Activated gamma-delta T cell treated with Interleukin-2 at 50 U/mL for 16 hours (primary cell): ENCODE measurements around the gene IFITM2.
A peak's percentile ranks its signal among the peaks of the same experiment; 100 is the strongest.
"Not testable (repeated sequence)": the region's sequence is repeated elsewhere in the genome, so short reads cannot be mapped to it uniquely, and the experiment has no call there.

ENCODE experiments used
- DNase-seq: peaks from one replicate; pipeline ENCODE4 v3.0.0-alpha.2; 2020

Gene IFITM2

DNA sequence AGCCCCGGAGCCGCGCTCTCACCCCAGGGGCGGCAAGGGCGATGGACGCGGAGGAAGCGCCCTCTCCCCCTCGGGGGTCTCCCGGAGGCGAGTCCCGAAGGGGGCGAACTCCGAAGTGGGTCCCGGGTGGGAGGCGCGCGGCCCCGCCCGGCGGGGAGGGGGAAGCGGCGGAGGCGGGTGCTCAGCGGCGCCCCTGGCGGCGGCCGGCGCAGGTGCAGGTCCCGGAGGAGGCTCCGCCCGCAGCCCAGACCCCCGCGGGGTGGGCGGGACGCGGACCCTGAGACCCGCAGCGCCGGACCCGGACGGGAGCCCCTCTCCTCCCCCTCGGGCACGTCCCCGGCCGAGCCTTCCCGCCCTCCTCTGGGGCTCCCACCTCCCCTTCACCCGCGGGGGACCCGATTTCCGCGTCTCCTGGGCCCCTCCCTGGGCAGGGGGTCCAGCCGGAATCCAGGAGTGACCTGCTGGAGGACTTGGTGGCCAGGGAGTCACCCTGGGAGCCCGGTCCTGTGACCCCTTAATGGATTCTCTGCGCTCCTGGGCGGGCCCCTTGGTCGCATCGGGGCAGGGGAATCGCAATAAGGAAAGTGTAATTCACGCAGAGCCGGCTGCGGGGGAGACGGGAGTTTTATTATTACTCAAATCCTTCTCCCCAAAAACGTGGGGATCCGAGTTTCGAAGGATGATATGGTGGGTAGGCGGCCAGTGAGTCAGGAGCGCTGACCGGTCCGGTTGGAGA, 3.6 kb downstream of the IFITM2 start:
- DNase-seq: not testable (repeated sequence)

- DNase-seq: no peak
These were observed 4.6 kb downstream of the IFITM2 start for GRCh38 chr11:312092-312816.

DNA sequence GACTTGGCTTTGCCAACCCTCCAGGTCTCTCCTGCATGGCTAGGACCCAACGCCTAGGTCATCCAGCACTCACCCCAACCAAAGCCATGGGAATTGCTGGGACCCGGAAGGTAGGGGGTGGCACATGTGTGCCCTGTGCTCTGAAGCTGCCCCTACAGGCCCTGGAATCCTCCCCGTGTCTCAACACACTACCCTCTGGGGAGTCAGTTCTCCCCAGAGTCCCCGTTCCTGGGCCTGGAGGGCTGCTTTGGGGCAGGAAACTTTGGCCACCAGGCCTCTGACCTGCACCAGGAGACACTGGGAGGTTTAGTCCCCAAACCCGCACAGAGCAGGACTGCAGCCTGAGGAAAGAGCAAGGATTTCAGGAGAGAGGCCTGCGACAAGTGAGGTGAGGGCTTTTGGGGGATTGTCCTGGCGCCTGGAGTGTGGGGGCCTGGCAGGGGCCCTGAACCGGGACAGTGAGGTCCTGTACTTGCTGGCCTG, 5.7 kb downstream of the IFITM2 start:
- DNase-seq: no peak

GRCh38 chr11:313787-314553, 6.4 kb downstream of the IFITM2 start, which contains the start of gene IFITM1:
Gene IFITM1, plus strand, starts transcription at chr11:314040. Its CDS starts 131 bp downstream, at chr11:314171.
- peak; percentile 60 for DNase-seq

DNA sequence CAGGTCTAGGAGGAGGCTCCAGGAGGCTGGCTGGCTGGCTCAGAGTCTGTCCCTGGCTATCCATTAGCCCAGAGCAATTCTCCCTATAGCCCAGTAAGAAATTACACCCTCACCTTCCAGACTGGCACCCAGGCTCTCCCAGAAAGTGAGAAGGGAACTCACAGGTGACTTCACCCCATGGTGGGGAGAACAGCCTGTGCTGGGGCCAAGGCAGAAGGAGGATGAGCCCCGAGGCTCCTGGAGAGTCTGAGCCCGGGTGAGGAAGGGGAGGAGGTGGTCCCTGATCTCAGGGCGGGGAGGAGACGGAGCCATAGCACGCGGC, 6.9 kb downstream of the IFITM2 start:
- DNase-seq: not testable (repeated sequence)

- no peak for DNase-seq
These were observed 7.5 kb downstream of the IFITM2 start for GRCh38 chr11:315051-315481.

DNA sequence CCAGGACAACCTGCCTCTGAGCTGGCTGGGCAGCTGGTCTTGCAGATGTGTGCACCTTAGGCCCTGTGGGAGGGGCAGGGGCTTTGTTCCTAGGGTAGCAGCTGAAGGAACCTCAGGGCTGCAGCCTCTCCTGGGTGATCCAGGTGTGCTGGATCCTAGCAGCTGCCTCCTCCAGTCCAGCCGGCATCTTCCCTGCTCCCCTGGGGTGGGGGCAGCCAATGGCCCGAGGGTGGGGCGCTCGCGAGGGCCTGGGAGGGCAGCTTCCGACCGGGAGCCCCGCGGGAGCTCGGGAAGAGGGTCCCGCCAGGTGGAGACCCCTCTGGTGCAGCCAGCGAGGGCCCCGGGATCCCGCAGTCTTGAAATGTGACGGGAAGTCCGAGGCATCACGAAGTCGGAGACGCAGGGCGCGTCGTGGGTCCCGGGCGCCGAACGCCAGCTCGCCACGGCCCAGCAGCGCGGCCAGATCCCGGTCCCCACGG, 7.9 kb downstream of the IFITM2 start:
- no peak for DNase-seq

- no peak for DNase-seq
These were observed 8.6 kb downstream of the IFITM2 start for GRCh38 chr11:316031-316701.

DNA sequence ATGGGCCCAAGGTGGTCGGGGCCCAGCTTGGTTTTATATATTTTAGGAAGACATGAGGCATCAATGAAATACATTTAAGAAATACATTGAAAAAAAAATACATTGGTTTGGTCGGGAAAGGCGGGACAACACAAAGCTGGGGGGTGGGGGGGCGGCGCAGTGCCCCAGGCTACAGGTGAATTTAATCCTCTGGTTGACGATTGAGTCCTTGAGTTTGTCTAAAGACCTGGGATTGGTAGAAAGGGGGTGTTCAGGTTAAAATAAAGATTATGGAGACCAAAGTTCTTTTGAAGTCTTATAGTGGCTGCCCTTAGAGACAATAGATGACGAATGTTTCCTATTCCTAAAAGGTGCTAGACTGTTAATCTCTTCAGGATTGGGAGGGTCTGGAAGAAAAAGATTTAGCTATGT, 9.3 kb downstream of the IFITM2 start:
- no peak for DNase-seq

DNA sequence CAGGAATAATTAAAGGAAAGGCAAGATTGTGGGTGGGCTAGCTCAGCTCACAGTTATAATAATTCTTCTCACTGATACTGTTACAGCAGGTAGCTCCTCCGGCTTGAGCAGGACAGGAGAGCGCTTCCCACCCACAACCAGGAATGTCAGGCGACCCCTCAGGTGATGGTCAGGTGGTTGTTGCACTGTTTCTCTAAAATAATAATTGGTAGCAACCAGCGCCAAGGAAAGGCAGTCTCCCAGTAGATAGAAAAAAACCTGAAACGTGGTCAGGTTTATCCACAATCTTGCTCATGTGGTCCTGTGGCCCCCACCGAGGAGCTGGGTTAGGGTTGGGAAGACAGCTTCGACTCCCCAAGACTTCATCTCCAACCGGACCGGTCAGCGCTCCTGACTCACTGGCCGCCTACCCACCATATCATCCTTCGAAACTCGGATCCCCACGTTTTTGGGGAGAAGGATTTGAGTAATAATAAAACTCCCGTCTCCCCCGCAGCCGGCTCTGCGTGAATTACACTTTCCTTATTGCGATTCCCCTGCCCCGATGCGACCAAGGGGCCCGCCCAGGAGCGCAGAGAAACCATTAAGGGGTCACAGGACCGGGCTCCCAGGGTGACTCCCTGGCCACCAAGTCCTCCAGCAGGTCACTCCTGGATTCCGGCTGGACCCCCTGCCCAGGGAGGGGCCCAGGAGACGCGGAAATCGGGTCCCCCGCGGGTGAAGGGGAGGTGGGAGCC, 10.2 kb downstream of the IFITM2 start:
- DNase-seq: not testable (repeated sequence)

GRCh38 chr11:318405-319120, 10.9 kb downstream of the IFITM2 start:
- not testable (repeated sequence) for DNase-seq

- DNase-seq: not testable (repeated sequence)
These were observed 11.7 kb downstream of the IFITM2 start for GRCh38 chr11:319121-319887.

DNA sequence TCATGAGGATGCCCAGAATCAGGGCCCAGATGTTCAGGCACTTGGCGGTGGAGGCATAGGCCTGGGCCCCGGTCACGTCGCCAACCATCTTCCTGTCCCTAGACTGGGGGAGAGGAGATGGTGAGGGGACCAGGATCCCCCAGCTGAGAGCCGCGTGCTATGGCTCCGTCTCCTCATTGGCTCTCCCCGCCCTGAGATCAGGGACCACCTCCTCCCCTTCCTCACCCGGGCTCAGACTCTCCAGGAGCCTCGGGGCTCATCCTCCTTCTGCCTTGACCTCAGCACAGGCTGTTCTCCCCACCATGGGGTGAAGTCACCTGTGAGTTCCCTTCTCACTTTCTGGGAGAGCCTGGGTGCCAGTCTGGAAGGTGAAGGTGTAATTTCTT, 12.3 kb downstream of the IFITM2 start:
- not testable (repeated sequence) for DNase-seq

- DNase-seq: no peak
These were observed 16.5 kb downstream of the IFITM2 start for GRCh38 chr11:324156-324555.

DNA sequence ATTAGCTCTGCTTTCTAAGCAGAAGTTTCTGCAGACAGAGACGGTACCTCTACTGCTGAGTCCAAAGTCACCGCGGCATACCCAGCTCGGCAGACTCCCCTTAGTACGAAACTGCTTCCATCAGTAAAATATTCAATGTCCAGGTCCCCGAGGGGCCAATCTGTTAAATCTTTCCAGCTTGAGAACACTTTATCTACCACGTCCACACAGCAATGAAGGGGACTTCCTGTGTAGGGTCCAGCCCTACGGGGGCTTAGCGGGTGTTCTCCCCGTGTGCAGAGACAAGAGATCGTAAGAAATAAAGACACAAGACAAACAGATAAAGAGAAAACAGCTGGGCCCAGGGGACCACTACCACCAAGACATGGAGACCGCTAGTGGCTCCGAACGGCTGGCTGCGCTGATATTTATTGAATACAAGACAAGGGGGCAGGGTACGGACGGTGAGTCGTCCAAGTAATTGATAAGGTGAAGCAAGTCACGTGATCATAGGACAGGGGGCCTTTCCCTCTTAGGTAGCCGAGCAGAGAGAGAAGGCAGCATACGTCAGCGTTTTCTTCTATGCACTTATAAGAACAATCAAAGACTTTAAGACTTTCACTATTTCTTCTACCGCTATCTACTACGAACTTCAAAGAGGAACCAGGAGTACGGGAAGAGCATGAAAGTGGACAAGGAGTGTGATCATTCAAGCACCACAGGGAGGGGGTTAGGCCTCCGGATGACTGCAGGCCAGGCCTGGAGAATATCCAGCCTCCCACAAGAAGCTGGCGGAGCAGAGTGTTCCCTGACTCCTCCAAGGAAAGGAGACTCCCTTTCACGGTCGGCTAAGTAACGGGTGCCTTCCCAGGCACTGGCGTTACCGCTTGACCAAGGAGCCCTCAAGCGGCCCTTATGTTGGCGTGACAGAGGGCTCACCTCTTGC, 17.2 kb downstream of the IFITM2 start:
- not testable (repeated sequence) for DNase-seq

- DNase-seq: no peak
These were observed 18.4 kb downstream of the IFITM2 start for GRCh38 chr11:325796-326591.

DNA sequence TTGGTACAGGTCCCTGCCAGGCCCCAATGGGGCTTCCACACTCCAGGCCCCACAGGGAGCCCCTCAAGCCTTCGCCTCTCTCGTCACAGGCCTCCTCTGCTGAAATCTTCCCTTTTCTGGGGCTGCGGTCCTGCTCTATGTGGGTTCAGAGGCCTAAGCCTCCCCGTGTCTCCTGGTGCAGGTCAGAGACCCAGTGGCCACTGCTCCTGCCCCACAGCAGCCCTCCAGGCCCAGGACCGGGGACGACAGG, 18.9 kb downstream of the IFITM2 start:
- DNase-seq: no peak

DNA sequence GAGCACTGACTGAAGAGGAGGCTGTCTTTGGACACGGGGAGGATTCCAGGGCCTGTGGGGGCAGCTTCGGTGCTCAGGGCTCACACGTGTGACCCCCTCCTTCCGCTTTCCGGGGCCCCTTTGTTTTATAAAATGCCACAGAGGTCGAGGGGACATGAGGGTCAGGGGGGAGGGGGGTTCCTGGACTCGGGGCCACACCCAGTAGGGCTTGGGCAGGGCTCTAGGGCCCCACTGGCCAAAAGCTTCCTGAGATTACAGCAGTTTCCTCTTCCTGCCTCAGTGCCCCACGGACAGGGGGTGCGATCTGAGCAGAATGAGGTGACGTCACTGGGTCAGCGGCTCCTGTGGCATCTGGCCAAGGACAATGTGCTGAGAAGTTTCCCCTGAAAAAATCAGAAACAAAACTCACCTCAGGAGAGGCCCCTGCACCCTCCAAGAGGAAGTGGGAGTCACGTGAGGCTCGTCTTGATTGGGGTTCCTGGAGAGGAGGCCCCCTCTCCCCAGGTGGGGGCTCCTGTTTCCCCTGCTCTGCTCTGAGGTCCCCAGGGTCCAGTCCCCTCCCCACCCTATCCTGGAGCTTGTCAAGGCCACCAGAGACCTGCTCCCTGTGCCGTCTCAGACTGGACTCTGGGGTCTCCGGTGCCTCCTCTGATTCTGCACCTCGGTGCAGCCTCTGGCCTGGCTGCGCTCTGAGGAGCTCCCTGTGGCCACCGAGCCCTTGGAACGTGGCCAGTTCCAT, 19.4 kb downstream of the IFITM2 start:
- peak; percentile 61 for DNase-seq
